ENCODE measurements around the gene USH2A. TPM values are rescaled to one million over a fixed set of nuclear protein-coding genes. Genes with fewer than 3 reads are reported as not detected.

The USH2A gene
- polyA plus RNA-seq, 1 of the 3 experiments (the other 2 are of a cell fraction) = under 0.01 TPM

GRCh38 chr1:216325336-216325735 lies 97.9 kb downstream of the USH2A start:
- no peak overlapping the region for H3K9ac ChIP-seq
- 88% methylated on average over 7 of the region's 7 CpGs for WGBS (ENCODE audit: low lambda C conversion rate)
- no peaks in the 10 kb centered on the region for H4K20me1 ChIP-seq (ENCODE audit: insufficient read depth)
- no peaks in the 10 kb centered on the region for H3K9me2 ChIP-seq
- no peak overlapping the region for H3K4me2 ChIP-seq
- no peak for TF ChIP-seq RCOR1 (IDR thresholded peaks at IDR 0.05; ENCODE audit: low read length)
- TF ChIP-seq SMC3 (IDR thresholded peaks at IDR 0.05; ENCODE audit: low read depth, low read length) = no peak
- no peak for TF ChIP-seq NFIC (IDR thresholded peaks at IDR 0.05; ENCODE audit: borderline replicate concordance)
- TF ChIP-seq GABPA (IDR thresholded peaks at IDR 0.05; ENCODE audit: low read depth) = no peak
- TF ChIP-seq POLR2AphosphoS5 (IDR thresholded peaks at IDR 0.05; ENCODE audit: low read depth, low read length) = no peak
- TF ChIP-seq TEAD4 (IDR thresholded peaks at IDR 0.05; ENCODE audit: borderline replicate concordance, insufficient read depth) = no peak
- no peak for TF ChIP-seq ZBTB33 (IDR thresholded peaks at IDR 0.05; ENCODE audit: borderline replicate concordance, low read depth)
- TF ChIP-seq, protein P1, sequence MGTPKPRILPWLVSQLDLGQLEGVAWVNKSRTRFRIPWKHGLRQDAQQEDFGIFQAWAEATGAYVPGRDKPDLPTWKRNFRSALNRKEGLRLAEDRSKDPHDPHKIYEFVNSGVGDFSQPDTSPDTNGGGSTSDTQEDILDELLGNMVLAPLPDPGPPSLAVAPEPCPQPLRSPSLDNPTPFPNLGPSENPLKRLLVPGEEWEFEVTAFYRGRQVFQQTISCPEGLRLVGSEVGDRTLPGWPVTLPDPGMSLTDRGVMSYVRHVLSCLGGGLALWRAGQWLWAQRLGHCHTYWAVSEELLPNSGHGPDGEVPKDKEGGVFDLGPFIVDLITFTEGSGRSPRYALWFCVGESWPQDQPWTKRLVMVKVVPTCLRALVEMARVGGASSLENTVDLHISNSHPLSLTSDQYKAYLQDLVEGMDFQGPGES (IDR thresholded peaks at IDR 0.05; ENCODE audit: low read depth, low read length) = no peak
- TF ChIP-seq, protein P2, sequence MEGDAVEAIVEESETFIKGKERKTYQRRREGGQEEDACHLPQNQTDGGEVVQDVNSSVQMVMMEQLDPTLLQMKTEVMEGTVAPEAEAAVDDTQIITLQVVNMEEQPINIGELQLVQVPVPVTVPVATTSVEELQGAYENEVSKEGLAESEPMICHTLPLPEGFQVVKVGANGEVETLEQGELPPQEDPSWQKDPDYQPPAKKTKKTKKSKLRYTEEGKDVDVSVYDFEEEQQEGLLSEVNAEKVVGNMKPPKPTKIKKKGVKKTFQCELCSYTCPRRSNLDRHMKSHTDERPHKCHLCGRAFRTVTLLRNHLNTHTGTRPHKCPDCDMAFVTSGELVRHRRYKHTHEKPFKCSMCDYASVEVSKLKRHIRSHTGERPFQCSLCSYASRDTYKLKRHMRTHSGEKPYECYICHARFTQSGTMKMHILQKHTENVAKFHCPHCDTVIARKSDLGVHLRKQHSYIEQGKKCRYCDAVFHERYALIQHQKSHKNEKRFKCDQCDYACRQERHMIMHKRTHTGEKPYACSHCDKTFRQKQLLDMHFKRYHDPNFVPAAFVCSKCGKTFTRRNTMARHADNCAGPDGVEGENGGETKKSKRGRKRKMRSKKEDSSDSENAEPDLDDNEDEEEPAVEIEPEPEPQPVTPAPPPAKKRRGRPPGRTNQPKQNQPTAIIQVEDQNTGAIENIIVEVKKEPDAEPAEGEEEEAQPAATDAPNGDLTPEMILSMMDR (IDR thresholded peaks at IDR 0.05) = no peak
- TF ChIP-seq FOXM1 (IDR thresholded peaks at IDR 0.05; ENCODE audit: low read depth) = no peak
- TF ChIP-seq RAD21 (IDR thresholded peaks at IDR 0.05; ENCODE audit: low read length) = no peak
- no peak for TF ChIP-seq MXI1 (IDR thresholded peaks at IDR 0.05; ENCODE audit: low read depth, low read length)
- TF ChIP-seq, protein P3, sequence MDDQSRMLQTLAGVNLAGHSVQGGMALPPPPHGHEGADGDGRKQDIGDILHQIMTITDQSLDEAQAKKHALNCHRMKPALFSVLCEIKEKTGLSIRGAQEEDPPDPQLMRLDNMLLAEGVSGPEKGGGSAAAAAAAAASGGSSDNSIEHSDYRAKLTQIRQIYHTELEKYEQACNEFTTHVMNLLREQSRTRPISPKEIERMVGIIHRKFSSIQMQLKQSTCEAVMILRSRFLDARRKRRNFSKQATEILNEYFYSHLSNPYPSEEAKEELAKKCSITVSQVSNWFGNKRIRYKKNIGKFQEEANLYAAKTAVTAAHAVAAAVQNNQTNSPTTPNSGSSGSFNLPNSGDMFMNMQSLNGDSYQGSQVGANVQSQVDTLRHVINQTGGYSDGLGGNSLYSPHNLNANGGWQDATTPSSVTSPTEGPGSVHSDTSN (IDR thresholded peaks at IDR 0.05) = no peak
- no peak for TF ChIP-seq JUND (IDR thresholded peaks at IDR 0.05)
- TF ChIP-seq YY1 (IDR thresholded peaks at IDR 0.05; ENCODE audit: low read depth) = no peak
- TF ChIP-seq TAF1 (IDR thresholded peaks at IDR 0.05; ENCODE audit: borderline replicate concordance, low read depth, low read length) = no peak
- H3K79me2 ChIP-seq (ENCODE audit: insufficient read depth) = no peaks in the 10 kb centered on the region
- no peak for DNase-seq
- no peaks in the 10 kb centered on the region for H3F3A ChIP-seq (replicated peaks; ENCODE audit: insufficient read depth)
- ChIA-PET POLR2A (no interaction called here), CTCF (no interaction called here)
- no peaks in the 10 kb centered on the region for H3K27me3 ChIP-seq (ENCODE audit: insufficient read depth)
- no peak overlapping the region for H2AFZ ChIP-seq (ENCODE audit: low read depth)
- H3K9me3 ChIP-seq = no peaks in the 10 kb centered on the region
- H3K27ac ChIP-seq (ENCODE audit: low read depth in 2 of 2, low read length in 1 of 2) = peak overlapping the region in 1 of 2 experiments; percentile 55; a peak in 1 of 4 replicates
- H3K4me3 ChIP-seq (ENCODE audit: low read depth in 2 of 2, low read length in 1 of 2) = no peak overlapping the region
- H3K36me3 ChIP-seq (replicated peaks in 1 of 2; ENCODE audit: control insufficient read depth in 1 of 2, insufficient read depth in 2 of 2, low read length in 1 of 2) = no peaks in the 10 kb centered on the region
- H3K4me1 ChIP-seq (ENCODE audit: control insufficient read depth in 1 of 2, insufficient read depth in 2 of 2, low read depth in 1 of 2, low read length in 1 of 2) = no peaks in the 10 kb centered on the region; a peak in 1 of 4 replicates
